GM12875 (cell line): Measurements from ENCODE around the gene SUV39H1.

Experiments
- H3K4me3 ChIP-seq: one replicate; pipeline ENCODE4 v1.5.1; 2011; ENCODE audit warnings: low read depth, low read length, control low read depth
- CTCF ChIP-seq: IDR thresholded peaks from 2 replicates; pipeline ENCODE4 v1.5.1; 2011; ENCODE audit warnings: low read depth, mild to moderate bottlenecking, control low read depth, inconsistent platforms, low read length, moderate library complexity, borderline replicate concordance; ENCODE audit not compliant: insufficient read depth

The SUV39H1 gene

GRCh38 chrX:48711162-48711928, 14.8 kb downstream of the SUV39H1 start:
- no peak for TF ChIP-seq CTCF
- H3K4me3 ChIP-seq: no peak overlapping the region

GRCh38 chrX:48711929-48712505, 15.5 kb downstream of the SUV39H1 start:
- no peak for TF ChIP-seq CTCF
- H3K4me3 ChIP-seq: no peak overlapping the region

GRCh38 chrX:48713847-48714246, 17.3 kb downstream of the SUV39H1 start:
- no peak overlapping the region for H3K4me3 ChIP-seq
- TF ChIP-seq CTCF: no peak

GRCh38 chrX:48714573-48714972, 18.0 kb downstream of the SUV39H1 start:
- H3K4me3 ChIP-seq: no peak overlapping the region
- no peak for TF ChIP-seq CTCF

GRCh38 chrX:48715072-48715471, 18.5 kb downstream of the SUV39H1 start:
- TF ChIP-seq CTCF: no peak
- no peak overlapping the region for H3K4me3 ChIP-seq

- no peak for TF ChIP-seq CTCF
- H3K4me3 ChIP-seq: no peak overlapping the region
Observed at GRCh38 chrX:48715876-48716502, 19.5 kb downstream of the SUV39H1 start.

GRCh38 chrX:48719958-48720357, 23.4 kb downstream of the SUV39H1 start:
- no peak for TF ChIP-seq CTCF
- H3K4me3 ChIP-seq: no peak overlapping the region
